GM13977 (cell line): ENCODE data around the gene FAM222B.
"Not testable (repeated sequence)": the region's sequence is repeated elsewhere in the genome, so short reads cannot be mapped to it uniquely, and the experiment has no call there.

Experiments used
- DNase-seq: peaks from one replicate; pipeline ENCODE4 v3.0.0; 2012; ENCODE audit warnings: low spot score
- in situ Hi-C: fragments of 300-500 bp; cut with MboI; formaldehyde crosslinking; loops from one replicate; pipeline ENCODE4 v1.12.0; 2022; ENCODE audit warnings: low sequenced_read_pairs, low pct_unique_long_range_greater_than_20kb, mixed read lengths, inconsistent platforms; ENCODE audit not compliant: unreplicated experiment
- TF ChIP-seq, protein P1 (sequence below): IDR thresholded peaks from 2 replicates; pipeline ENCODE4 v1.5.1; 2012; ENCODE audit warnings: mild to moderate bottlenecking, control low read depth; ENCODE audit not compliant: insufficient read depth; ENCODE audit errors: extremely low read depth, missing control alignments

The FAM222B gene

GRCh38 chr17:28741358-28742349 lies 100.9 kb downstream of the FAM222B start:
- in situ Hi-C loops = no loop called here
- DNase-seq = no peak
- TF ChIP-seq, protein P1, sequence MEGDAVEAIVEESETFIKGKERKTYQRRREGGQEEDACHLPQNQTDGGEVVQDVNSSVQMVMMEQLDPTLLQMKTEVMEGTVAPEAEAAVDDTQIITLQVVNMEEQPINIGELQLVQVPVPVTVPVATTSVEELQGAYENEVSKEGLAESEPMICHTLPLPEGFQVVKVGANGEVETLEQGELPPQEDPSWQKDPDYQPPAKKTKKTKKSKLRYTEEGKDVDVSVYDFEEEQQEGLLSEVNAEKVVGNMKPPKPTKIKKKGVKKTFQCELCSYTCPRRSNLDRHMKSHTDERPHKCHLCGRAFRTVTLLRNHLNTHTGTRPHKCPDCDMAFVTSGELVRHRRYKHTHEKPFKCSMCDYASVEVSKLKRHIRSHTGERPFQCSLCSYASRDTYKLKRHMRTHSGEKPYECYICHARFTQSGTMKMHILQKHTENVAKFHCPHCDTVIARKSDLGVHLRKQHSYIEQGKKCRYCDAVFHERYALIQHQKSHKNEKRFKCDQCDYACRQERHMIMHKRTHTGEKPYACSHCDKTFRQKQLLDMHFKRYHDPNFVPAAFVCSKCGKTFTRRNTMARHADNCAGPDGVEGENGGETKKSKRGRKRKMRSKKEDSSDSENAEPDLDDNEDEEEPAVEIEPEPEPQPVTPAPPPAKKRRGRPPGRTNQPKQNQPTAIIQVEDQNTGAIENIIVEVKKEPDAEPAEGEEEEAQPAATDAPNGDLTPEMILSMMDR = no peak

- TF ChIP-seq, protein P1 = no peak
- DNase-seq = no peak
- in situ Hi-C loops = no loop called here
Measured at GRCh38 chr17:28740406-28741357, 101.9 kb downstream of the FAM222B start.

- peak; percentile 62 for DNase-seq
- TF ChIP-seq, protein P1 = no peak
- in situ Hi-C loops = no loop called here
Measured at GRCh38 chr17:28738680-28739384, 103.8 kb downstream of the FAM222B start.

DNA sequence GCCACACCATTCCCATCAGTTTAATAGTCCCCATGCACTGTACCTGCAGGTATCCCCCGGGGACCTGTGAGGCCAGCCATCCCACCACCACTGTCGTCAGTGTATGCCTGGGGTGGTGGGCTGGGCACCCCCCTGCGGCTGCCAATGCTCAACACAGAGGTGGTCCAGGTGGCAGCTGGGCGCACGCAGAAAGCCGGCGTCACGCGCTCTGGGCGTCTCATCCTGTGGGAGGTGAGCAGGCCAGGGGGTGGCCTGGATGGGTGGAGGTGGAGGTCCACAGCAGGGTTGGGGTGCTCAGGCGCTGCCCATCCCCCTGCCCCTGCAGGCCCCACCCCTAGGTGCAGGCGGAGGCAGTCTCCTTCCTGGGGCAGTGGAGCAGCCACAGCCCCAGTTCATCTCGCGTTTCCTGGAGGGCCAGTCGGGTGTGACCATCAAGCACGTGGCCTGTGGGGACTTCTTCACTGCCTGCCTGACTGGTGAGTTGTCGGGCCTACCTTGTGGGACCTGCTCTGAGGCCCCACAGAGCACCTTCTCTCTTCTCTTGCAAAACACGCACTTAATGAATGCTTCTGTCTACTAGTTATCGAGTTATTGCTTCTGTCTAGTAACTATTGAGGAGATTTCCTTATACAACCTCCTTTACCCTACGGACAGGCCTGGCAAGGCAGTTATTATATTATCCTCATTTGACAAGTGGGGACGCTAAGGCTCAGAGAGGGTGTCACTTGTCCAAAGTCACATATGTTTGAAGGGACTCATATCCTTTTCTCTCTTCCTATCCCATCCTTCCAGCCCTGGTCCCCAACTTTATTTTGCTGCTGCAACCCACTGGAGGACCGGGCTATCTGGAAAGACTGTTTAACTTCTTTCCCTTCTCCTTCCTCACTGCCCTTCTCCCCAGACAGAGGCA lies 104.6 kb downstream of the FAM222B start:
- in situ Hi-C loops = no loop called here
- TF ChIP-seq, protein P1 = no peak
- DNase-seq = peak; percentile 86

GRCh38 chr17:28737316-28737715 lies 105.3 kb downstream of the FAM222B start:
- no peak for DNase-seq
- in situ Hi-C loops = no loop called here
- TF ChIP-seq, protein P1 = no peak

DNA sequence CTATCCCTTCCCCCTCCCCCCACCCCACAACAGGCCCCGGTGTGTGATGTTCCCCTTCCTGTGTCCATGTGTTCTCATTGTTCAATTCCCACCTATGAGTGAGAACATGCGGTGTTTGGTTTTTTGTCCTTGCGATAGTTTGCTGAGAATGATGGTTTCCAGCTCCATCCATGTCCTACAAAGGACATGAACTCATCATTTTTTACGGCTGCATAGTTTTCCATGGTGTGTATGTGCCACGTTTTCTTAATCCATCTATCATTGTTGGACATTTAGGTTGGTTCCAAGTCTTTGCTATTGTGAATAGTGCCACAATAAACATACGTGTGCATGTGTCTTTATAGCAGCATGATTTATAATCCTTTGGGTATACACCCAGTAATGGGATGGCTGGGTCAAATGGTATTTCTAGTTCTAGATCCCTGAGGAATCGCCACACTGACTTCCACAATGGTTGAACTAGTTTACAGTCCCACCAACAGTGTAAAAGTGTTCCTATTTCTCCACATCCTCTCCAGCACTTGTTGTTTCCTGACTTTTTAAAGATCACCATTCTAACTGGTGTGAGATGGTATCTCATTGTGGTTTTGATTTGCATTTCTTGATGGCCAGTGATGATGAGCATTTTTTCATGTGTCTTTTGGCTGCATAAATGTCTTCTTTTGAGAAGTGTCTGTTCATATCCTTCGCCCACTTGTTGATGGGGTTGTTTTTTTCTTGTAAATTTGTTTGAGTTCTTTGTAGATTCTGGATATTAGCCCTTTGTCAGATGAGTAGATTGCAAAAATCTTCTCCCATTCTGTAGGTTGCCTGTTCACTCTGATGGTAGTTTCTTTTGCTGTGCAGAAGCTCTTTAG lies 106.4 kb downstream of the FAM222B start:
- in situ Hi-C loops, DNase-seq: not testable (repeated sequence)
